Sigmoid colon (tissue), 7 donors: ENCODE results near the gene NLN. TPM values are rescaled to one million over a fixed set of nuclear protein-coding genes. Genes with fewer than 3 reads are reported as not detected.

Experiments
- DNase-seq: peaks from one replicate; pipeline ENCODE4 v3.0.0-alpha.2; 2019
- H3K27ac ChIP-seq, 4 donors: fragments of 200-600 bp; sonication (generic); one replicate each; pipeline ENCODE4 v1.5.1; 2016 to 2019; ENCODE audit warnings: mild to moderate bottlenecking in 1 of 4
- H3K27me3 ChIP-seq, 3 donors: fragments of 200-600 bp; sonication (generic); one replicate each; pipeline ENCODE4 v1.5.1; 2019; ENCODE audit warnings: mild to moderate bottlenecking in 1 of 3
- H3K36me3 ChIP-seq, 4 donors: fragments of 200-600 bp; sonication (generic); one replicate each; pipeline ENCODE4 v1.5.1; 2016 to 2019
- H3K4me1 ChIP-seq, 4 donors: fragments of 200-600 bp; sonication (generic); one replicate each; pipeline ENCODE4 v1.5.1; 2017 to 2019
- H3K4me3 ChIP-seq, 4 donors: fragments of 200-600 bp; sonication (generic); one replicate each; pipeline ENCODE4 v1.5.1; 2017 to 2019; ENCODE audit warnings: mild to moderate bottlenecking in 2 of 4, moderate library complexity in 1 of 4
- H3K9me3 ChIP-seq, 4 donors: fragments of 200-600 bp in 3 of 4; sonication (generic) in 3 of 4; one replicate each; pipeline versions ENCODE4 v1.5.1 to v1.6.1; 2013 to 2019
- CTCF ChIP-seq, 4 experiments: fragments of 450-650 bp in 3 of 4; fragments of 200-600 bp in 1 of 4; IDR thresholded peaks; one replicate each; pipeline ENCODE4 v1.5.1; 2016 to 2019; ENCODE audit warnings: antibody characterized with exemption in 4 of 4, mild to moderate bottlenecking in 3 of 4, moderate library complexity in 2 of 4
- EP300 ChIP-seq, 4 donors: sonication (generic); formaldehyde crosslinking; IDR thresholded peaks; one replicate each; pipeline ENCODE4 v1.6.1; 2017; ENCODE audit warnings: antibody characterized with exemption in 4 of 4
- POLR2A ChIP-seq, 2 donors: fragments of 450-650 bp; IDR thresholded peaks; one replicate each; pipeline ENCODE4 v1.6.1; 2016; ENCODE audit warnings: antibody characterized with exemption in 2 of 2, mild to moderate bottlenecking in 2 of 2, moderate library complexity in 2 of 2
- POLR2AphosphoS5 ChIP-seq, 4 donors: sonication (generic); formaldehyde crosslinking; IDR thresholded peaks; one replicate each; pipeline ENCODE4 v1.6.1; 2017; ENCODE audit warnings: antibody characterized with exemption in 4 of 4
- WGBS, 2 donors: extraction: QIAGEN DNeasy Blood & Tissue Kit; methylation state at CpG; one replicate each; pipeline ENCODE4 v1.1.7; 2013; 5-methylcytosine and 5-hydroxymethylcytosine counted together
- intact Hi-C: fragments of 100-400 bp; cut with DNase I; formaldehyde crosslinking; loops from one replicate; pipeline ENCODE4 v1.15.1; 2023
- polyA plus RNA-seq, 3 donors: library from polyadenylated mRNA; stranded (reverse); fragments of 200-250 nt; gene quantifications; one replicate each; pipeline ENCODE4 v1.2.3, GENCODE V29; 2013
- total RNA-seq, 4 donors: library from RNA; depleted of rRNA; stranded (reverse); fragments of >200 nt; gene quantifications; one replicate each; pipeline ENCODE4 v1.1.0, GENCODE V29; 2016
- donor health status: healthy with polysubstance abuse.
- donor health status: Bipolar disorder and iron deficiency.
- donor health status: healthy.

Gene NLN
- total and polyA plus RNA-seq, 7 donors = 4.8 to 43.7 (median 7.8) TPM

GRCh38 chr5:65828022-65828896 lies 106.3 kb downstream of the NLN start:
- H3K4me1 ChIP-seq = no peaks in the 10 kb centered on the region
- TF ChIP-seq CTCF (IDR thresholded peaks at IDR 0.05) (no peak), POLR2A (IDR thresholded peaks at IDR 0.05) (no peak), POLR2AphosphoS5 (IDR thresholded peaks at IDR 0.05) (no peak), EP300 (IDR thresholded peaks at IDR 0.05) (no peak)
- H3K27ac ChIP-seq = no peak overlapping the region
- H3K9me3 ChIP-seq = no peaks in the 10 kb centered on the region
- H3K27me3 ChIP-seq = no peaks in the 10 kb centered on the region
- intact Hi-C loops = no loop called here
- H3K36me3 ChIP-seq = no peaks in the 10 kb centered on the region
- no peak overlapping the region for H3K4me3 ChIP-seq
- no peak for DNase-seq
- WGBS, 2 donors = 81 to 92% methylated on average over 12 of the region's 12 CpGs

GRCh38 chr5:65830856-65831255 lies 108.9 kb downstream of the NLN start:
- H3K27me3 ChIP-seq = no peaks in the 10 kb centered on the region
- no peak for DNase-seq
- TF ChIP-seq EP300 (IDR thresholded peaks at IDR 0.05) = no peak
- no peak for TF ChIP-seq CTCF (IDR thresholded peaks at IDR 0.05)
- no peak for TF ChIP-seq POLR2AphosphoS5 (IDR thresholded peaks at IDR 0.05)
- no peak for TF ChIP-seq POLR2A (IDR thresholded peaks at IDR 0.05)
- WGBS, 2 donors = 94 to 95% methylated on average over 2 of the region's 2 CpGs
- H3K27ac ChIP-seq = no peak overlapping the region
- H3K9me3 ChIP-seq = no peaks in the 10 kb centered on the region
- H3K4me3 ChIP-seq = no peak overlapping the region
- H3K36me3 ChIP-seq = no peaks in the 10 kb centered on the region
- intact Hi-C loops = no loop called here
- H3K4me1 ChIP-seq = no peaks in the 10 kb centered on the region

GRCh38 chr5:65831276-65831675 lies 109.3 kb downstream of the NLN start:
- intact Hi-C loops = no loop called here
- no peak overlapping the region for H3K4me3 ChIP-seq
- WGBS, 2 donors = 42 to 94% methylated on average over 1 of the region's 1 CpG
- H3K27ac ChIP-seq = peak overlapping the region in 1 of 4 donors; percentile 1
- H3K27me3 ChIP-seq = no peaks in the 10 kb centered on the region
- no peak for TF ChIP-seq POLR2AphosphoS5 (IDR thresholded peaks at IDR 0.05)
- no peak for TF ChIP-seq EP300 (IDR thresholded peaks at IDR 0.05)
- no peaks in the 10 kb centered on the region for H3K4me1 ChIP-seq
- DNase-seq = no peak
- H3K9me3 ChIP-seq = no peaks in the 10 kb centered on the region
- no peaks in the 10 kb centered on the region for H3K36me3 ChIP-seq

- Histone ChIP-seq H3K9me3 (no peaks in the 10 kb centered on the region), H3K36me3 (no peaks in the 10 kb centered on the region), H3K4me1 (no peaks in the 10 kb centered on the region), H3K27me3 (no peaks in the 10 kb centered on the region), H3K4me3 (no peak overlapping the region), H3K27ac (no peak overlapping the region)
- TF ChIP-seq CTCF (IDR thresholded peaks at IDR 0.05) = no peak
- no peak for TF ChIP-seq POLR2AphosphoS5 (IDR thresholded peaks at IDR 0.05)
- no peak for TF ChIP-seq EP300 (IDR thresholded peaks at IDR 0.05)
- no peak for TF ChIP-seq POLR2A (IDR thresholded peaks at IDR 0.05)
- no peak for DNase-seq
- intact Hi-C loops = no loop called here
These were observed 110.1 kb downstream of the NLN start for GRCh38 chr5:65832152-65832551.

GRCh38 chr5:65832603-65833228 lies 110.7 kb downstream of the NLN start:
- H3K27ac ChIP-seq = no peak overlapping the region
- H3K9me3 ChIP-seq = no peaks in the 10 kb centered on the region
- H3K4me1 ChIP-seq = no peaks in the 10 kb centered on the region
- WGBS, 2 donors = 72 to 82% methylated on average over 2 of the region's 2 CpGs
- no peak for DNase-seq
- no peak overlapping the region for H3K4me3 ChIP-seq
- H3K27me3 ChIP-seq = no peaks in the 10 kb centered on the region
- TF ChIP-seq EP300 (IDR thresholded peaks at IDR 0.05) (no peak), CTCF (IDR thresholded peaks at IDR 0.05) (no peak)
- intact Hi-C loops = no loop called here
- H3K36me3 ChIP-seq = no peaks in the 10 kb centered on the region
